ENCODE data around the gene ZC3H10. TPM values are rescaled to one million over a fixed set of nuclear protein-coding genes. Genes with fewer than 3 reads are reported as not detected.

Gene ZC3H10
- total and polyA plus RNA-seq, 2 donors (not counting 3 experiments of a cell fraction or from before 2014, with no cell fraction given), result 2.6 to 10.1 TPM

DNA sequence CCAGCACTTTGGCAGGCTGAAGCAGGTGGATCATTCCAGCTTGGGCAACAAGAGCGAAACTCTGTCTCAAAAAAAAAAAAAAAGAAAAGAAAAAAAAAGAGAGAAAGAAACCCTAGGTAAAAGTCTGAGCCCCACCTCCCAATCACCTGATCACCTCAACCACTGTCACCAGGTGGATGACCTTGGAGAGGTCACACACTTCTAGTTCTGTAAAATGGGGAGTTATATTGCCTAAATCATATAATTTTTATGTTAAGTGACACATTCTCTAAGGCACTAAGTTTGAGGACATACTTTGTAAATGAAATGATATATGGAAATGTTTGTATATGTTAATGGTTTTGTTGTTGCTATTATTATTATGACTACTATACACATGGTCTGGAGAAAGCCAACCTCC, 39.6 kb upstream of the ZC3H10 start:
- DNase-seq (ENCODE audit: low read depth, low spot score) (no peak), FAIRE-seq (no peak)
- Histone ChIP-seq H3K9ac (replicated peaks; ENCODE audit: extremely low read depth, insufficient read depth, low read length) (no peak overlapping the region), H3K9me3 (replicated peaks; ENCODE audit: control insufficient read depth, insufficient read depth, low read length) (no peaks in the 10 kb centered on the region), H3K4me3 (replicated peaks in 1 of 3; ENCODE audit: insufficient read depth in 1 of 3, low read depth in 1 of 3, low read length in 3 of 3) (no peak overlapping the region), H3K36me3 (ENCODE audit: control insufficient read depth in 2 of 2, extremely low read depth in 1 of 2, insufficient read depth in 2 of 2, low read length in 2 of 2) (no peaks in the 10 kb centered on the region), H4K20me1 (replicated peaks; ENCODE audit: control insufficient read depth, extremely low read depth, insufficient read depth, low read length) (no peaks in the 10 kb centered on the region), H2AFZ (ENCODE audit: low read depth, low read length) (peak overlapping the region; percentile 91), H3K27me3 (ENCODE audit: control insufficient read depth in 2 of 2, insufficient read depth in 2 of 2, low read length in 2 of 2) (peaks cover 2 to 4% of the 10 kb centered on the region in 2 experiments), H3K4me2 (ENCODE audit: insufficient read depth, low read length) (peak overlapping the region; percentile 85), H3K9me1 (replicated peaks; ENCODE audit: control insufficient read depth, extremely low read depth, insufficient read depth, low read length) (no peaks in the 10 kb centered on the region), H3K27ac (ENCODE audit: insufficient read depth, low read depth, low read length) (no peak overlapping the region), H3K4me1 (ENCODE audit: control insufficient read depth, extremely low read depth, insufficient read depth, low read length) (peaks cover 8% of the 10 kb centered on the region), H3K79me2 (ENCODE audit: control insufficient read depth, insufficient read depth, low read length) (no peaks in the 10 kb centered on the region)
- dilution Hi-C loops (cut with MboI; ENCODE audit: extremely low pct_ligation_motif_present, low sequenced_read_pairs), result no loop called here
- POLR2A ChIA-PET, result no interaction called here
- TF ChIP-seq JUN (IDR thresholded peaks at IDR 0.05; ENCODE audit: borderline replicate concordance, insufficient read depth, insufficient read length, low read depth) (no peak), POLR2AphosphoS5 (IDR thresholded peaks at IDR 0.05; ENCODE audit: insufficient read depth, low read depth, low read length) (no peak), FOS (IDR thresholded peaks at IDR 0.05; ENCODE audit: borderline replicate concordance, insufficient read depth, low read length) (no peak), GATA2 (IDR thresholded peaks at IDR 0.05; ENCODE audit: insufficient read depth, insufficient read length, low read depth, low read length) (no peak), EZH2 (IDR thresholded peaks at IDR 0.05; ENCODE audit: borderline replicate concordance, low read depth, low read length, severe bottlenecking) (no peak), MYC (IDR thresholded peaks at IDR 0.05; ENCODE audit: low read depth, low read length) (no peak), POLR2A (IDR thresholded peaks at IDR 0.05; ENCODE audit: low read depth, low read length) (no peak)
- TF ChIP-seq, protein P1, sequence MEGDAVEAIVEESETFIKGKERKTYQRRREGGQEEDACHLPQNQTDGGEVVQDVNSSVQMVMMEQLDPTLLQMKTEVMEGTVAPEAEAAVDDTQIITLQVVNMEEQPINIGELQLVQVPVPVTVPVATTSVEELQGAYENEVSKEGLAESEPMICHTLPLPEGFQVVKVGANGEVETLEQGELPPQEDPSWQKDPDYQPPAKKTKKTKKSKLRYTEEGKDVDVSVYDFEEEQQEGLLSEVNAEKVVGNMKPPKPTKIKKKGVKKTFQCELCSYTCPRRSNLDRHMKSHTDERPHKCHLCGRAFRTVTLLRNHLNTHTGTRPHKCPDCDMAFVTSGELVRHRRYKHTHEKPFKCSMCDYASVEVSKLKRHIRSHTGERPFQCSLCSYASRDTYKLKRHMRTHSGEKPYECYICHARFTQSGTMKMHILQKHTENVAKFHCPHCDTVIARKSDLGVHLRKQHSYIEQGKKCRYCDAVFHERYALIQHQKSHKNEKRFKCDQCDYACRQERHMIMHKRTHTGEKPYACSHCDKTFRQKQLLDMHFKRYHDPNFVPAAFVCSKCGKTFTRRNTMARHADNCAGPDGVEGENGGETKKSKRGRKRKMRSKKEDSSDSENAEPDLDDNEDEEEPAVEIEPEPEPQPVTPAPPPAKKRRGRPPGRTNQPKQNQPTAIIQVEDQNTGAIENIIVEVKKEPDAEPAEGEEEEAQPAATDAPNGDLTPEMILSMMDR (IDR thresholded peaks at IDR 0.05; ENCODE audit: extremely low read depth in 1 of 2, insufficient read depth in 1 of 2, low read depth in 1 of 2, low read length in 2 of 2), result no peak
- TF ChIP-seq, protein P2, sequence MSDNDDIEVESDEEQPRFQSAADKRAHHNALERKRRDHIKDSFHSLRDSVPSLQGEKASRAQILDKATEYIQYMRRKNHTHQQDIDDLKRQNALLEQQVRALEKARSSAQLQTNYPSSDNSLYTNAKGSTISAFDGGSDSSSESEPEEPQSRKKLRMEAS (IDR thresholded peaks at IDR 0.05; ENCODE audit: insufficient read depth, insufficient read length), result no peak
- BruUV-seq (replicated peaks), result no TSS peak
- intact Hi-C loops (cut with micrococcal nuclease), result no loop called here
- CTCF ChIA-PET, result interaction anchor here (0.6 to 5.0 kb wide), 7 partner anchors 8 to 144 kb away, joined by 3 to 59 read pairs (median 4); partner anchors contain the start of genes PA2G4 and RNF41

Measured in endothelial cell of umbilical vein (primary cell).